Gastrocnemius medialis (tissue), 4 donors: ENCODE measurements around the gene CTIF. TPM values are rescaled to one million over a fixed set of nuclear protein-coding genes. Genes with fewer than 3 reads are reported as not detected.

ENCODE experiments used
- ATAC-seq, 2 donors: fragments of 150-250 bp; one replicate each; pipeline ENCODE4 v1.9.1; 2016
- DNase-seq, 2 donors: peaks; one replicate each; pipeline ENCODE4 v3.0.0-alpha.2; 2019
- H3K27ac ChIP-seq, 4 donors: fragments of 200-600 bp; sonication (generic); 1 replicate in 1 of 4; 2 replicates in 3 of 4; pipeline ENCODE4 v1.5.1; 2016 to 2018; ENCODE audit warnings: mild to moderate bottlenecking in 2 of 4, moderate library complexity in 1 of 4
- H3K27me3 ChIP-seq, 3 donors: fragments of 200-600 bp; sonication (generic) in 2 of 3; 1 replicate in 1 of 3; 2 replicates in 2 of 3; pipeline versions ENCODE4 v1.5.1 to v1.6.0; 2016 to 2019; ENCODE audit warnings: mild to moderate bottlenecking in 1 of 3, moderate library complexity in 1 of 3
- H3K36me3 ChIP-seq, 2 donors: fragments of 200-600 bp; sonication (generic) in 1 of 2; one replicate each; pipeline ENCODE4 v1.5.1; 2017 to 2018
- H3K4me1 ChIP-seq, 2 donors: fragments of 200-600 bp; sonication (generic) in 1 of 2; one replicate each; pipeline ENCODE4 v1.5.1; 2016 to 2017; ENCODE audit warnings: mild to moderate bottlenecking in 2 of 2
- H3K4me3 ChIP-seq, 4 donors: fragments of 200-600 bp; sonication (generic) in 3 of 4; 1 replicate in 1 of 4; 2 replicates in 3 of 4; pipeline ENCODE4 v1.5.1; 2016 to 2019; ENCODE audit warnings: mild to moderate bottlenecking in 2 of 4
- H3K9me3 ChIP-seq, 3 donors: fragments of 200-600 bp; sonication (generic) in 2 of 3; 1 replicate in 1 of 3; 2 replicates in 2 of 3; pipeline ENCODE4 v1.5.1; 2016 to 2019
- CTCF ChIP-seq, 5 experiments: fragments of 450-650 bp in 3 of 5; fragments of 200-600 bp in 2 of 5; sonication (generic) in 2 of 5; IDR thresholded peaks in 4 of 5; conservative IDR thresholded peaks in 1 of 5; 1 replicate in 4 of 5; 2 replicates in 1 of 5; pipeline ENCODE4 v1.5.1; 2016 to 2019; ENCODE audit warnings: antibody characterized with exemption in 5 of 5, mild to moderate bottlenecking in 3 of 5, moderate library complexity in 3 of 5
- POLR2A ChIP-seq, 2 donors: fragments of 450-650 bp; IDR thresholded peaks; one replicate each; pipeline ENCODE4 v1.6.1; 2017; ENCODE audit warnings: antibody characterized with exemption in 2 of 2, mild to moderate bottlenecking in 2 of 2, moderate library complexity in 2 of 2
- in situ Hi-C, 4 donors: fragments of 200-750 bp; cut with MboI; loops; one replicate each; pipeline versions ENCODE4 v1.15.0 to v1.8.0; 2017; ENCODE audit warnings: low sequenced_read_pairs in 4 of 4
- intact Hi-C: fragments of 100-400 bp; cut with DNase I; formaldehyde crosslinking; loops from one replicate; pipeline ENCODE4 v1.15.1; 2023; ENCODE audit warnings: low total_unique reads
- total RNA-seq, 4 donors: library from RNA; depleted of rRNA; stranded (reverse); fragments of >200 nt; gene quantifications; one replicate each; pipeline versions ENCODE4 v1.1.0 to v1.2.3, GENCODE V29; 2016

Gene CTIF
- total RNA-seq, 4 donors from 2014 or later = 20.2 to 35.4 (median 23.1) TPM

- H3K9me3 ChIP-seq = no peaks in the 10 kb centered on the region
- no peak overlapping the region for H3K4me3 ChIP-seq
- in situ Hi-C loops (no loop called here), intact Hi-C loops (no loop called here)
- peak overlapping the region; percentile 45 to 82 (median 76) for H3K27ac ChIP-seq
- TF ChIP-seq CTCF (IDR thresholded peaks at IDR 0.05 in 4 of 5, conservative IDR thresholded peaks at IDR 0.05 in 1 of 5) (no peak), POLR2A (IDR thresholded peaks at IDR 0.05) (no peak)
- no peaks in the 10 kb centered on the region for H3K36me3 ChIP-seq
- peaks cover 2 to 18% of the 10 kb centered on the region in 2 donors for H3K4me1 ChIP-seq
- DNase-seq (no peak), ATAC-seq (no peak)
- no peaks in the 10 kb centered on the region for H3K27me3 ChIP-seq
These were observed 250.5 kb downstream of the CTIF start for GRCh38 chr18:48789259-48789812.

- Histone ChIP-seq H3K27ac (peak overlapping the region; percentile 67 to 82 (median 76)), H3K36me3 (no peaks in the 10 kb centered on the region), H3K4me1 (peaks cover 0 to 18% of the 10 kb centered on the region in 2 donors), H3K9me3 (no peaks in the 10 kb centered on the region), H3K4me3 (no peak overlapping the region), H3K27me3 (no peaks in the 10 kb centered on the region)
- ATAC-seq (peak; percentile 59 to 72), DNase-seq (peak; percentile 13 to 41)
- in situ Hi-C loops = no loop called here
- TF ChIP-seq CTCF (IDR thresholded peaks at IDR 0.05 in 4 of 5, conservative IDR thresholded peaks at IDR 0.05 in 1 of 5) = no peak
- peak in 1 of 2 donors; percentile 17 for TF ChIP-seq POLR2A (IDR thresholded peaks at IDR 0.05)
- intact Hi-C loops = loop anchor here (10.0 kb wide), 1 partner anchor 694 kb away; the partner anchor contains the start of gene C18orf32
These were observed 251.5 kb downstream of the CTIF start for GRCh38 chr18:48790226-48790863.

- H3K36me3 ChIP-seq = no peaks in the 10 kb centered on the region
- H3K9me3 ChIP-seq = no peaks in the 10 kb centered on the region
- in situ Hi-C loops (no loop called here), intact Hi-C loops (loop anchor here (10.0 kb wide), 1 partner anchor 694 kb away; the partner anchor contains the start of gene C18orf32)
- peak overlapping the region; percentile 67 to 82 (median 76) for H3K27ac ChIP-seq
- no peak for TF ChIP-seq POLR2A (IDR thresholded peaks at IDR 0.05)
- TF ChIP-seq CTCF (IDR thresholded peaks at IDR 0.05 in 4 of 5, conservative IDR thresholded peaks at IDR 0.05 in 1 of 5) = no peak
- peaks cover 0 to 18% of the 10 kb centered on the region in 2 donors for H3K4me1 ChIP-seq
- ATAC-seq = no peak
- no peak overlapping the region for H3K4me3 ChIP-seq
- DNase-seq = peak; percentile 0 to 14
- no peaks in the 10 kb centered on the region for H3K27me3 ChIP-seq
These were observed 252.2 kb downstream of the CTIF start for GRCh38 chr18:48790869-48791635.

GRCh38 chr18:48791636-48792105, 252.8 kb downstream of the CTIF start:
- no peaks in the 10 kb centered on the region for H3K36me3 ChIP-seq
- H3K4me1 ChIP-seq = peaks cover 0 to 18% of the 10 kb centered on the region in 2 donors
- peak overlapping the region in 3 of 4 donors; percentile 72 to 82 (median 80) for H3K27ac ChIP-seq
- in situ Hi-C loops = no loop called here
- H3K27me3 ChIP-seq = no peaks in the 10 kb centered on the region
- no peak overlapping the region for H3K4me3 ChIP-seq
- DNase-seq (peak; percentile 1), ATAC-seq (no peak)
- TF ChIP-seq POLR2A (IDR thresholded peaks at IDR 0.05) (no peak), CTCF (IDR thresholded peaks at IDR 0.05 in 4 of 5, conservative IDR thresholded peaks at IDR 0.05 in 1 of 5) (no peak)
- intact Hi-C loops = loop anchor here (10.0 kb wide), 1 partner anchor 693 kb away; the partner anchor contains the start of gene C18orf32
- H3K9me3 ChIP-seq = no peaks in the 10 kb centered on the region
